Ovary (tissue), 9 donors: ENCODE measurements around the gene KIF7. TPM values are rescaled to one million over a fixed set of nuclear protein-coding genes. Genes with fewer than 3 reads are reported as not detected.
"Not testable (repeated sequence)": the region's sequence is repeated elsewhere in the genome, so short reads cannot be mapped to it uniquely, and the experiment has no call there.

Source experiments
- DNase-seq, 5 donors: peaks; one replicate each; pipeline ENCODE4 v3.0.0-alpha.2; 2019 to 2020
- H3K27ac ChIP-seq, 2 donors: fragments of 200-600 bp; one replicate each; pipeline versions ENCODE4 v1.5.1 to v1.8.0; 2019 to 2022
- H3K27me3 ChIP-seq: fragments of 200-600 bp; one replicate; pipeline ENCODE4 v1.8.0; 2022
- H3K36me3 ChIP-seq: fragments of 200-600 bp; sonication (generic); one replicate; pipeline ENCODE4 v1.5.1; 2019
- H3K4me1 ChIP-seq: one replicate; pipeline ENCODE4 v1.8.1; 2013; ENCODE audit warnings: mild to moderate bottlenecking, moderate library complexity; ENCODE audit not compliant: insufficient read depth
- H3K4me3 ChIP-seq: fragments of 200-600 bp; sonication (generic); one replicate; pipeline ENCODE4 v1.5.1; 2017
- H3K9me3 ChIP-seq, 2 donors: fragments of 200-600 bp in 1 of 2; sonication (generic) in 1 of 2; one replicate each; pipeline versions ENCODE4 v1.5.1 to v1.8.1; 2013 to 2019; ENCODE audit warnings: mild to moderate bottlenecking in 1 of 2, moderate library complexity in 1 of 2
- CTCF ChIP-seq, 3 donors: fragments of 450-650 bp in 2 of 3; fragments of 200-600 bp in 1 of 3; IDR thresholded peaks; one replicate each; pipeline versions ENCODE4 v1.5.1 to v1.8.0; 2016 to 2022; ENCODE audit warnings: antibody characterized with exemption in 3 of 3, mild to moderate bottlenecking in 1 of 3
- EP300 ChIP-seq: sonication (generic); formaldehyde crosslinking; IDR thresholded peaks from one replicate; pipeline ENCODE4 v1.6.1; 2017; ENCODE audit warnings: antibody characterized with exemption
- POLR2A ChIP-seq: fragments of 450-650 bp; IDR thresholded peaks from one replicate; pipeline ENCODE4 v1.6.1; 2017; ENCODE audit warnings: antibody characterized with exemption, mild to moderate bottlenecking, moderate library complexity
- WGBS, 3 donors: extraction: QIAGEN DNeasy Blood & Tissue Kit in 1 of 3; methylation state at CpG; one replicate each; pipeline versions ENCODE4 v1.1.5 to v1.1.7; 2013 to 2017; 5-methylcytosine and 5-hydroxymethylcytosine counted together
- intact Hi-C, 4 donors: fragments of 100-400 bp; cut with DNase I; formaldehyde crosslinking; loops; one replicate each; pipeline versions ENCODE4 v1.11.0 to v1.15.1; 2022 to 2023
- polyA plus RNA-seq, 2 donors: library from polyadenylated mRNA; stranded (reverse); fragments of 200-250 nt in 1 of 2; fragments of 350-450 nt in 1 of 2; fragmentation: Illumina TruSeq in 1 of 2; extraction: RNeasy Lipid Tissue Mini Kit (QIAGEN cat#74804) in 1 of 2; gene quantifications; one replicate each; pipeline ENCODE4 v1.2.3, GENCODE V29; 2013 to 2014
- total RNA-seq, 7 donors: library from RNA; depleted of rRNA in 2 of 7; stranded (reverse); fragments of >200 nt in 2 of 7; fragmentation: NEBNext Ultra II Directional in 3 of 7; extraction: Animal tissue kit (Norgen Biotek cat#: 25700) in 3 of 7; gene quantifications; one replicate each; pipeline versions ENCODE4 v1.1.0 to v1.2.4, GENCODE V29; 2016 to 2023
- donor health status: DM: no; HTN: no; CAD: no; lungs with moderate emphysema.
- donor health status: DM: no; HTN: no; CAD: no.
- donor health status: Bipolar disorder and iron deficiency.
- donor health status: DM: yes; HTN: yes; CAD: no.
- donor health status: DM: no; HTN: no; CAD: no.
- donor health status: DM: yes; HTN: yes; CAD: no.

Gene KIF7
- total and polyA plus RNA-seq, 9 donors = 1.5 to 16.3 (median 10.6) TPM

- Histone ChIP-seq H3K4me1 (no peaks in the 10 kb centered on the region), H3K9me3 (no peaks in the 10 kb centered on the region), H3K27ac (no peak overlapping the region), H3K27me3 (no peaks in the 10 kb centered on the region), H3K4me3 (no peak overlapping the region), H3K36me3 (no peaks in the 10 kb centered on the region)
- intact Hi-C loops = loop anchor here in 1 of 4 donors (5.0 kb wide), 1 partner anchor 1389 kb away; no protein-coding TSS in a partner anchor
- TF ChIP-seq CTCF (IDR thresholded peaks at IDR 0.05) (no peak), EP300 (no peak), POLR2A (no peak)
- no peak for DNase-seq
- WGBS, 3 donors = 96 to 99% (median 96%) methylated on average over 2 of the region's 2 CpGs
Observed at GRCh38 chr15:89586651-89587050, 68.6 kb downstream of the KIF7 start.

- H3K36me3 ChIP-seq, DNase-seq, H3K4me1 ChIP-seq, H3K27me3 ChIP-seq, H3K27ac ChIP-seq, H3K4me3 ChIP-seq, H3K9me3 ChIP-seq, intact Hi-C loops: not testable (repeated sequence)
- WGBS, 3 donors = 94 to 95% (median 95%) methylated on average over 2 of the region's 2 CpGs
Observed at GRCh38 chr15:89580747-89581146, 74.5 kb downstream of the KIF7 start.

GRCh38 chr15:89578146-89578545 lies 77.1 kb downstream of the KIF7 start:
- DNase-seq = no peak
- H3K4me1 ChIP-seq = no peaks in the 10 kb centered on the region
- H3K27me3 ChIP-seq = no peaks in the 10 kb centered on the region
- H3K4me3 ChIP-seq = no peak overlapping the region
- intact Hi-C loops = no loop called here
- no peaks in the 10 kb centered on the region for H3K9me3 ChIP-seq
- WGBS, 3 donors = 82 to 86% (median 83%) methylated on average over 2 of the region's 2 CpGs
- H3K36me3 ChIP-seq = no peaks in the 10 kb centered on the region
- no peak overlapping the region for H3K27ac ChIP-seq
- TF ChIP-seq POLR2A (no peak), EP300 (no peak), CTCF (IDR thresholded peaks at IDR 0.05) (no peak)

Other genes starting within 250 kb of the KIF7 start
- under 1 TPM in 2 of 7 donors, not detected in 5; 0.23 to 0.67 TPM for gene RHCG, start 158.9 kb downstream of the KIF7 start, total RNA-seq
- gene RHCG, start 158.9 kb downstream of the KIF7 start, polyA plus RNA-seq = not detected
- under 1 TPM; 0.08 to 0.32 (median 0.15) TPM for gene TICRR, start 80.0 kb downstream of the KIF7 start, total RNA-seq
- under 1 TPM; 0.25 to 0.31 TPM for gene TICRR, start 80.0 kb downstream of the KIF7 start, polyA plus RNA-seq
- 1 to 10 TPM in 5 of 7 donors, under 1 TPM in 2; 0.82 to 4.6 (median 1.0) TPM for gene PLIN1, start 23.9 kb upstream of the KIF7 start, total RNA-seq
- gene PLIN1, start 23.9 kb upstream of the KIF7 start, polyA plus RNA-seq = 1 to 10 TPM; 1.2 to 5.4 TPM
- gene PEX11A, start 35.3 kb upstream of the KIF7 start, total RNA-seq = 10 to 100 TPM; 10.9 to 17.6 (median 12.3) TPM
- gene PEX11A, start 35.3 kb upstream of the KIF7 start, polyA plus RNA-seq = 10 to 100 TPM; 12.6 to 15.0 TPM
- 1 to 10 TPM in 1 of 7 donors, under 1 TPM in 5, not detected in 1; 0.23 to 3.2 (median 0.48) TPM for gene WDR93, start 35.3 kb upstream of the KIF7 start, total RNA-seq
- gene WDR93, start 35.3 kb upstream of the KIF7 start, polyA plus RNA-seq = under 1 TPM; 0.24 to 0.33 TPM
- gene MESP1, start 95.8 kb upstream of the KIF7 start, total RNA-seq = 1 to 10 TPM in 4 of 7 donors, under 1 TPM in 3; 0.20 to 1.3 (median 1.1) TPM
- gene MESP1, start 95.8 kb upstream of the KIF7 start, polyA plus RNA-seq = under 1 TPM in 1 of 2 donors, not detected in 1; 0.33 TPM
- gene MESP2, start 120.9 kb upstream of the KIF7 start, total RNA-seq = not detected
- gene MESP2, start 120.9 kb upstream of the KIF7 start, polyA plus RNA-seq = under 1 TPM in 1 of 2 donors, not detected in 1; 0.19 TPM
- gene ANPEP, start 159.4 kb upstream of the KIF7 start, total RNA-seq = 10 to 100 TPM in 1 of 7 donors, 1 to 10 TPM in 4, under 1 TPM in 2; 0.30 to 10.0 (median 3.3) TPM
- 10 to 100 TPM in 1 of 2 donors, 1 to 10 TPM in 1; 4.7 to 13.0 TPM for gene ANPEP, start 159.4 kb upstream of the KIF7 start, polyA plus RNA-seq
- gene AP3S2, start 238.5 kb upstream of the KIF7 start, total RNA-seq = 10 to 100 TPM; 15.3 to 40.2 (median 30.7) TPM
- 10 to 100 TPM; 17.5 to 57.1 TPM for gene AP3S2, start 238.5 kb upstream of the KIF7 start, polyA plus RNA-seq